Activated CD8-positive, alpha-beta T cell treated with anti-CD3 and anti-CD28 coated beads for 36 hours (primary cell): ENCODE measurements around the gene EMP1. TPM values are rescaled to one million over a fixed set of nuclear protein-coding genes. Genes with fewer than 3 reads are reported as not detected.
A peak's percentile ranks its signal among the peaks of the same experiment; 100 is the strongest.

Source experiments
- ATAC-seq: fragments of 200-7000 bp; cut with Tn5 transposase; one replicate; pipeline ENCODE4 v1.10.0; 2021; ENCODE audit warnings: mild to moderate bottlenecking, moderate library complexity
- CTCF ChIA-PET: fragments of 350-600 bp; sonication (Branson Sonifier 250); formaldehyde crosslinking; loops from one replicate; lab custom pipeline; 2021; ENCODE audit warnings: antibody characterized with exemption; lab: Charles Lee
- POLR2A ChIA-PET: fragments of 350-600 bp; sonication (Branson Sonifier 250); formaldehyde crosslinking; loops from one replicate; lab custom pipeline; 2021; ENCODE audit warnings: antibody characterized with exemption; lab: Charles Lee
- DNase-seq: peaks from one replicate; pipeline ENCODE4 v3.0.0-alpha.2; 2020
- H3K27ac Mint-ChIP-seq: one replicate; pipeline ENCODE4 v1.8.0; 2021; ENCODE audit warnings: mild to moderate bottlenecking, mixed read lengths
- H3K27me3 Mint-ChIP-seq: one replicate; pipeline ENCODE4 v1.8.0; 2021; ENCODE audit warnings: mixed read lengths
- H3K36me3 Mint-ChIP-seq: one replicate; pipeline ENCODE4 v1.8.0; 2021; ENCODE audit warnings: low read depth, mixed read lengths
- H3K4me1 Mint-ChIP-seq: one replicate; pipeline ENCODE4 v1.8.0; 2021; ENCODE audit warnings: low read depth, mixed read lengths
- H3K4me3 Mint-ChIP-seq: one replicate; pipeline ENCODE4 v1.8.0; 2021; ENCODE audit warnings: mild to moderate bottlenecking, moderate library complexity, mixed read lengths
- H3K9me3 Mint-ChIP-seq: one replicate; pipeline ENCODE4 v1.8.0; 2021; ENCODE audit warnings: mixed read lengths
- CTCF ChIP-seq: fragments of 200-600 bp; IDR thresholded peaks from one replicate; pipeline ENCODE4 v1.8.0; 2022; ENCODE audit warnings: antibody characterized with exemption, mild to moderate bottlenecking
- intact Hi-C: fragments of 100-400 bp; cut with micrococcal nuclease; formaldehyde crosslinking; loops from one replicate; pipeline ENCODE4 v1.10.0; 2022
- total RNA-seq, 2 experiments: library from RNA; stranded (reverse); gene quantifications; one replicate each; pipeline ENCODE4 v1.2.3, GENCODE V29; 2021

EMP1 gene
- total RNA-seq, 2 experiments from 2014 or later = 3.1 to 3.6 TPM

GRCh38 chr12:13170892-13171490 lies 25.5 kb upstream of the EMP1 start:
- POLR2A ChIA-PET = no interaction called here
- no peak for TF ChIP-seq CTCF
- Mint-ChIP-seq H3K4me1 (peaks cover 21% of the 10 kb centered on the region), H3K36me3 (no peaks in the 10 kb centered on the region), H3K9me3 (no peaks in the 10 kb centered on the region), H3K4me3 (no peak overlapping the region), H3K27me3 (peaks cover 3% of the 10 kb centered on the region), H3K27ac (no peak overlapping the region)
- ATAC-seq = no peak
- DNase-seq = no peak
- intact Hi-C loops = no loop called here
- CTCF ChIA-PET = no interaction called here

GRCh38 chr12:13171921-13172859 lies 24.3 kb upstream of the EMP1 start:
- ATAC-seq (no peak), DNase-seq (no peak)
- Mint-ChIP-seq H3K4me1 (peaks cover 16% of the 10 kb centered on the region), H3K4me3 (no peak overlapping the region), H3K36me3 (no peaks in the 10 kb centered on the region), H3K9me3 (no peaks in the 10 kb centered on the region), H3K27me3 (peaks cover 3% of the 10 kb centered on the region), H3K27ac (no peak overlapping the region)
- ChIA-PET CTCF (interaction anchor here (0.8 to 2.4 kb wide), 4 partner anchors 11 to 74 kb away, joined by 3 to 8 read pairs (median 4); partner anchors contain the start of gene EMP1), POLR2A (no interaction called here)
- no peak for TF ChIP-seq CTCF
- intact Hi-C loops = no loop called here

- ATAC-seq (peak; percentile 91), DNase-seq (peak; percentile 55)
- no peak for TF ChIP-seq CTCF
- no peaks in the 10 kb centered on the region for H3K36me3 Mint-ChIP-seq
- no peak overlapping the region for H3K27ac Mint-ChIP-seq
- H3K27me3 Mint-ChIP-seq = peaks cover 5% of the 10 kb centered on the region
- ChIA-PET POLR2A (no interaction called here), CTCF (interaction anchor here (0.8 to 2.4 kb wide), 4 partner anchors 10 to 75 kb away, joined by 3 to 8 read pairs (median 4); partner anchors contain the start of gene EMP1)
- H3K9me3 Mint-ChIP-seq = no peaks in the 10 kb centered on the region
- intact Hi-C loops = no loop called here
- no peak overlapping the region for H3K4me3 Mint-ChIP-seq
- H3K4me1 Mint-ChIP-seq = peaks cover 16% of the 10 kb centered on the region
Measured at GRCh38 chr12:13173012-13173932, 23.3 kb upstream of the EMP1 start.

- Mint-ChIP-seq H3K4me1 (peaks cover 32% of the 10 kb centered on the region), H3K36me3 (no peaks in the 10 kb centered on the region), H3K27me3 (peaks cover 8% of the 10 kb centered on the region), H3K27ac (no peak overlapping the region), H3K4me3 (no peak overlapping the region), H3K9me3 (no peaks in the 10 kb centered on the region)
- CTCF ChIA-PET = no interaction called here
- no peak for DNase-seq
- ATAC-seq = no peak
- POLR2A ChIA-PET = interaction anchor here (0.6 kb wide), 1 partner anchor 33 kb away, joined by 3 read pairs; no protein-coding TSS in a partner anchor
- intact Hi-C loops = no loop called here
- no peak for TF ChIP-seq CTCF
Measured at GRCh38 chr12:13175499-13175898, 21.0 kb upstream of the EMP1 start.
